ENCODE measurements around the gene TMEM203. TPM values are rescaled to one million over a fixed set of nuclear protein-coding genes. Genes with fewer than 3 reads are reported as not detected.

The TMEM203 gene
- total and polyA plus RNA-seq, 2 of the 13 experiments (the other 11 are each of a cell fraction or from before 2014, with no cell fraction given): 23.4 to 36.7 TPM

- no peak for TF ChIP-seq SOX13 (IDR thresholded peaks at IDR 0.05)
- TF ChIP-seq SOX13 (CRISPR knock-in tag; conservative IDR thresholded peaks at IDR 0.05 in 1 of 2, IDR thresholded peaks at IDR 0.05 in 1 of 2): no peak
- no peak for TF ChIP-seq CC2D1A (CRISPR knock-in tag; IDR thresholded peaks at IDR 0.05)
- no peak for TF ChIP-seq RAD21 (CRISPR knock-in tag; IDR thresholded peaks at IDR 0.05)
- TF ChIP-seq ZNF230 (CRISPR knock-in tag; IDR thresholded peaks at IDR 0.05): peak; percentile 75; the same call in 1 of the 2 replicates
- TF ChIP-seq GATAD2A (CRISPR knock-in tag; IDR thresholded peaks at IDR 0.05): 0 out of 2 replicates have a peak, but pooled peaks have one; percentile 6
- TF ChIP-seq KDM1A (CRISPR knock-in tag; IDR thresholded peaks at IDR 0.05): no peak
- TF ChIP-seq NFE2 (CRISPR knock-in tag; IDR thresholded peaks at IDR 0.05): no peak
- TF ChIP-seq TBX3 (IDR thresholded peaks at IDR 0.05; ENCODE audit: borderline replicate concordance): no peak
- 0 out of 2 replicates have a peak, but pooled peaks have one; percentile 24 for TF ChIP-seq ZNF329 (CRISPR knock-in tag; IDR thresholded peaks at IDR 0.05; ENCODE audit: low read depth)
- no peak for TF ChIP-seq ZNF674 (CRISPR knock-in tag; IDR thresholded peaks at IDR 0.05; ENCODE audit: low read depth)
- no peak for TF ChIP-seq RBAK (CRISPR knock-in tag; IDR thresholded peaks at IDR 0.05)
- peak; percentile 35; the same call in 1 of the 2 replicates for TF ChIP-seq DRAP1 (CRISPR knock-in tag; IDR thresholded peaks at IDR 0.05)
- TF ChIP-seq MEF2D (CRISPR knock-in tag; IDR thresholded peaks at IDR 0.05): peak; percentile 33; the same call in 1 of the 2 replicates
- TF ChIP-seq NR2C2 (CRISPR knock-in tag; IDR thresholded peaks at IDR 0.05; ENCODE audit: borderline replicate concordance): peak; percentile 98
- no peak for TF ChIP-seq SAFB2 (CRISPR knock-in tag; IDR thresholded peaks at IDR 0.05; ENCODE audit: borderline replicate concordance, low read depth)
- no peak for TF ChIP-seq ZNF335 (CRISPR knock-in tag; IDR thresholded peaks at IDR 0.05)
- TF ChIP-seq ZSCAN29 (CRISPR knock-in tag; conservative IDR thresholded peaks at IDR 0.05): peak; percentile 79
- no peak for TF ChIP-seq ZNF136 (CRISPR knock-in tag; IDR thresholded peaks at IDR 0.05; ENCODE audit: low read depth)
- no peak for TF ChIP-seq ZNF605 (CRISPR knock-in tag; IDR thresholded peaks at IDR 0.05)
- peak; percentile 36; the same call in 1 of the 2 replicates for TF ChIP-seq ZHX1 (CRISPR knock-in tag; IDR thresholded peaks at IDR 0.05; ENCODE audit: low read depth)
- no peak for TF ChIP-seq SYNCRIP (IDR thresholded peaks at IDR 0.05; ENCODE audit: insufficient read depth, low read depth, low read length)
- no peak for TF ChIP-seq ZNF160 (CRISPR knock-in tag; IDR thresholded peaks at IDR 0.05)
- peak; percentile 96 for TF ChIP-seq ZFP82 (CRISPR knock-in tag; IDR thresholded peaks at IDR 0.05; ENCODE audit: borderline replicate concordance)
- TF ChIP-seq ZBTB33 (CRISPR knock-in tag; IDR thresholded peaks at IDR 0.05): no peak; the same call in 1 of the 2 replicates
- no peak; the same call in 1 of the 2 replicates for TF ChIP-seq PITX1 (CRISPR knock-in tag; IDR thresholded peaks at IDR 0.05)
Observed at GRCh38 chr9:137229903-137230704, 24.7 kb upstream of the TMEM203 start (continued).
